Measurements from ENCODE around the gene RNF182.

Gene RNF182

GRCh38 chr6:13885601-13886000, 39.2 kb upstream of the RNF182 start:
- Histone ChIP-seq H3K27ac (ENCODE audit: low read depth, low read length) (no peak overlapping the region), H3K4me2 (ENCODE audit: low read length) (no peak overlapping the region), H3F3A (ENCODE audit: control insufficient read depth, insufficient read depth) (no peaks in the 10 kb centered on the region), H3K4me3 (ENCODE audit: low read length) (no peak overlapping the region), H3K36me3 (ENCODE audit: control insufficient read depth, low read length) (no peaks in the 10 kb centered on the region), H4K20me1 (ENCODE audit: control insufficient read depth, insufficient read depth, low read depth, low read length) (no peaks in the 10 kb centered on the region), H3K4me1 (ENCODE audit: control insufficient read depth, low read length) (no peaks in the 10 kb centered on the region), H3K9me2 (replicated peaks; ENCODE audit: control insufficient read depth, low read length) (no peaks in the 10 kb centered on the region), H3K9me3 (ENCODE audit: control insufficient read depth, insufficient read depth, low read length) (no peaks in the 10 kb centered on the region), H3K79me2 (ENCODE audit: control insufficient read depth, low read length) (no peaks in the 10 kb centered on the region), H3K27me3 (ENCODE audit: control insufficient read depth, low read length) (no peaks in the 10 kb centered on the region)
- TF ChIP-seq CTCF (IDR thresholded peaks at IDR 0.05; ENCODE audit: low read depth, low read length, poor library complexity, severe bottlenecking) (no peak), EZH2phosphoT487 (IDR thresholded peaks at IDR 0.05; ENCODE audit: borderline replicate concordance, low read length) (no peak)

GRCh38 chr6:13886949-13887348, 37.8 kb upstream of the RNF182 start:
- TF ChIP-seq CTCF (IDR thresholded peaks at IDR 0.05; ENCODE audit: low read depth, low read length, poor library complexity, severe bottlenecking) (no peak), EZH2phosphoT487 (IDR thresholded peaks at IDR 0.05; ENCODE audit: borderline replicate concordance, low read length) (no peak)
- H3K27me3 ChIP-seq (ENCODE audit: control insufficient read depth, low read length), result no peaks in the 10 kb centered on the region

GRCh38 chr6:13892017-13892645, 32.6 kb upstream of the RNF182 start:
- H3K79me2 ChIP-seq (ENCODE audit: control insufficient read depth, low read length), result no peaks in the 10 kb centered on the region
- no peaks in the 10 kb centered on the region for H3F3A ChIP-seq (ENCODE audit: control insufficient read depth, insufficient read depth)
- no peaks in the 10 kb centered on the region for H3K9me3 ChIP-seq (ENCODE audit: control insufficient read depth, insufficient read depth, low read length)
- H3K4me3 ChIP-seq (ENCODE audit: low read length), result no peak overlapping the region
- H3K4me1 ChIP-seq (ENCODE audit: control insufficient read depth, low read length), result no peaks in the 10 kb centered on the region
- H3K36me3 ChIP-seq (ENCODE audit: control insufficient read depth, low read length), result no peaks in the 10 kb centered on the region
- no peak overlapping the region for H3K4me2 ChIP-seq (ENCODE audit: low read length)
- TF ChIP-seq EZH2phosphoT487 (IDR thresholded peaks at IDR 0.05; ENCODE audit: borderline replicate concordance, low read length), result no peak
- TF ChIP-seq CTCF (IDR thresholded peaks at IDR 0.05; ENCODE audit: low read depth, low read length, poor library complexity, severe bottlenecking), result no peak
- no peak overlapping the region for H3K27ac ChIP-seq (ENCODE audit: low read depth, low read length)
- no peaks in the 10 kb centered on the region for H4K20me1 ChIP-seq (ENCODE audit: control insufficient read depth, insufficient read depth, low read depth, low read length)
- no peaks in the 10 kb centered on the region for H3K27me3 ChIP-seq (ENCODE audit: control insufficient read depth, low read length)
- H3K9me2 ChIP-seq (replicated peaks; ENCODE audit: control insufficient read depth, low read length), result no peaks in the 10 kb centered on the region

More at GRCh38 chr6:13886949-13887348, 37.8 kb upstream of the RNF182 start:
- Histone ChIP-seq H3K4me3 (ENCODE audit: low read length) (no peak overlapping the region), H3K27ac (ENCODE audit: low read depth, low read length) (no peak overlapping the region), H3K4me1 (ENCODE audit: control insufficient read depth, low read length) (no peaks in the 10 kb centered on the region), H3K9me2 (replicated peaks; ENCODE audit: control insufficient read depth, low read length) (no peaks in the 10 kb centered on the region), H3K4me2 (ENCODE audit: low read length) (no peak overlapping the region), H3K79me2 (ENCODE audit: control insufficient read depth, low read length) (no peaks in the 10 kb centered on the region), H3F3A (ENCODE audit: control insufficient read depth, insufficient read depth) (no peaks in the 10 kb centered on the region), H3K36me3 (ENCODE audit: control insufficient read depth, low read length) (no peaks in the 10 kb centered on the region), H3K9me3 (ENCODE audit: control insufficient read depth, insufficient read depth, low read length) (no peaks in the 10 kb centered on the region), H4K20me1 (ENCODE audit: control insufficient read depth, insufficient read depth, low read depth, low read length) (no peaks in the 10 kb centered on the region)

Measured in DOHH2 (cell line).